ENCODE results near the gene NGFR.
"Not testable (repeated sequence)": the region's sequence is repeated elsewhere in the genome, so short reads cannot be mapped to it uniquely, and the experiment has no call there.

NGFR gene

GRCh38 chr17:49496183-49496866 lies 1.2 kb downstream of the NGFR start:
- FAIRE-seq (no peak), DNase-seq (ENCODE audit: low spot score) (peak; percentile 88)

GRCh38 chr17:49496867-49497147 lies 1.7 kb downstream of the NGFR start:
- no peak for FAIRE-seq
- no peak for DNase-seq (ENCODE audit: low spot score)

GRCh38 chr17:49497148-49498028 lies 2.3 kb downstream of the NGFR start:
- DNase-seq (ENCODE audit: low spot score) (no peak), FAIRE-seq (no peak)

GRCh38 chr17:49498029-49498615 lies 3.0 kb downstream of the NGFR start:
- FAIRE-seq (no peak), DNase-seq (ENCODE audit: low spot score) (no peak)

- FAIRE-seq (no peak), DNase-seq (ENCODE audit: low spot score) (no peak)
These were observed 6.4 kb downstream of the NGFR start for GRCh38 chr17:49501496-49501895.

GRCh38 chr17:49502254-49502653 lies 7.2 kb downstream of the NGFR start:
- no peak for DNase-seq (ENCODE audit: low spot score)
- no peak for FAIRE-seq

- FAIRE-seq; DNase-seq (ENCODE audit: low spot score): not testable (repeated sequence)
These were observed 7.6 kb downstream of the NGFR start for GRCh38 chr17:49502680-49503079.

- no peak for FAIRE-seq
- no peak for DNase-seq (ENCODE audit: low spot score)
These were observed 9.3 kb downstream of the NGFR start for GRCh38 chr17:49504369-49504768.

GRCh38 chr17:49505854-49506253 lies 10.8 kb downstream of the NGFR start:
- DNase-seq (ENCODE audit: low spot score), result no peak
- no peak for FAIRE-seq

GRCh38 chr17:49506282-49506681 lies 11.2 kb downstream of the NGFR start:
- no peak for FAIRE-seq
- DNase-seq (ENCODE audit: low spot score), result no peak

GRCh38 chr17:49508061-49508865 lies 13.2 kb downstream of the NGFR start:
- DNase-seq (ENCODE audit: low spot score) (peak; percentile 73), FAIRE-seq (peak; percentile 70)

GRCh38 chr17:49508866-49509587 lies 13.9 kb downstream of the NGFR start:
- no peak for DNase-seq (ENCODE audit: low spot score)
- peak; percentile 59 for FAIRE-seq

- FAIRE-seq, result peak; percentile 27
These were observed 14.5 kb downstream of the NGFR start for GRCh38 chr17:49509588-49509917.

GRCh38 chr17:49510059-49510719 lies 15.1 kb downstream of the NGFR start:
- DNase-seq (ENCODE audit: low spot score), result no peak
- FAIRE-seq, result peak; percentile 5

More at GRCh38 chr17:49509588-49509917, 14.5 kb downstream of the NGFR start:
- no peak for DNase-seq (ENCODE audit: low spot score)

GRCh38 chr17:49510720-49511110 lies 15.6 kb downstream of the NGFR start:
- DNase-seq (ENCODE audit: low spot score) (no peak), FAIRE-seq (peak; percentile 37)

- no peak for FAIRE-seq
- no peak for DNase-seq (ENCODE audit: low spot score)
These were observed 16.7 kb downstream of the NGFR start for GRCh38 chr17:49511810-49512209.

- DNase-seq (ENCODE audit: low spot score) (no peak), FAIRE-seq (no peak)
These were observed 17.4 kb downstream of the NGFR start for GRCh38 chr17:49512296-49513043.

- DNase-seq (ENCODE audit: low spot score) (no peak), FAIRE-seq (no peak)
These were observed 17.9 kb downstream of the NGFR start for GRCh38 chr17:49513044-49513395.

GRCh38 chr17:49513641-49514040 lies 18.5 kb downstream of the NGFR start:
- DNase-seq (ENCODE audit: low spot score) (no peak), FAIRE-seq (peak; percentile 23)
